Stimulated activated CD4-positive, alpha-beta T cell treated with anti-CD3 and anti-CD28 coated beads, Interleukin-1b, Interleukin-23, amount 100 ng/mL, for 24 hours (primary cell): ENCODE measurements around the gene ABCB11.
"Not testable (repeated sequence)": the region's sequence is repeated elsewhere in the genome, so short reads cannot be mapped to it uniquely, and the experiment has no call there.

Experiments
- DNase-seq, 4 experiments: peaks; one replicate each; pipeline ENCODE4 v3.0.0-alpha.2; 2020; ENCODE audit warnings: low read depth in 4 of 4, low spot score in 1 of 4

Gene ABCB11

DNA sequence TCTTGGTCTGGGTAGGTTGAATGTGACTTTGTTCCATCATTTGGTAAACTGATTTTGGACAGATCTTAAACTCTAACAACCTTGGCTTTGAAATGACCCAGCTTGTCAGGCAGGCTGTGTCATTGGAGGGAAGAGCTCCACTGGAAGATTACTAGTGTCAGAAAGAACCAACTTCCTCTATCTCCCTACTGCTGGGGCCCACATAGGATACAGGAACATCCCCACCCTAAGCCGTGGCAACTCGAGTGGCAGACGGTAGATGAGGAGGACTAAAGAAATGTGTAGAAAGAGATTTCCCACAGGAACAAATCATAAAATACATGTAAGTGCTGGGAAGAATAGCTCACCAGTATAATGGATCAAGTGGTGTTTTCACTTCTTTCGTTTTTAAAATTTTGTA lies 134.3 kb downstream of the ABCB11 start:
- no peak for DNase-seq

DNA sequence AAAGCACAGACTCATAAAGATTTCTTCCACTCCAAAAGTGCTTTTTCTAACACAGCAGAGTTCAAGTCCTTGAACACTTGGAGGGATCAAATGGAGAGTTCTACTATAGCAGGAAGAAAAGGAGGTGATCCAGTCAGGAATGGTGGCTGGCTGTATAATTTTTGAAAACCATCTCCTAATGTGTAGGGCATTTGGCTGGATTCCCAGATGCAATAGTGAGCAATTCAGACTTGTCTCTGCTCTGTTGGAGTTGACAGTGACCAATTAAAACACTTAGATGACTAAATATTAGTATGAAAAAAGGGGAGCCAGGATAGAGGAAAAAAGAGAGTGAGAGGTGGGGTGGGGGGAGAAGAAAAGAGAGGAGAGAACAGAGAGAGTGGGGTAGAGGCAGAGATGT lies 135.4 kb downstream of the ABCB11 start:
- no peak for DNase-seq

DNA sequence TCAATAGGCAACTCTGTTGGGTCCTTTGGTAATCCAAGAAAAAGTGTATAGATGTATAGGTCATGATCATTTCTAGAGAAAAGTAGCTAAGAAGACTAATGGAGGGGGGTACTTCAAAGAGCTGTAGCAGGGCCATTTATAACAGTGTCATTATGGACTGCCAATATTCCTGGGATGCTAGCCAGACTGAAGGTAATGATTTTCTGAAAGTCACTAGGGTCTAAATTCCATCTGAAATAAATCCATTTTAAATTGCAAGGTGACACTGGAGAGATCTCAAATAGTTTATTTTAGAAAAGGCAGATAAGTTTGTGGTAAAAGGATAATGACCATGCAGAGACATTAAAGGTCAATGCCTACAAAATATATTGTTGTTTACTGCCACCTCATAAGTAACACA lies 136.4 kb downstream of the ABCB11 start:
- no peak for DNase-seq

DNA sequence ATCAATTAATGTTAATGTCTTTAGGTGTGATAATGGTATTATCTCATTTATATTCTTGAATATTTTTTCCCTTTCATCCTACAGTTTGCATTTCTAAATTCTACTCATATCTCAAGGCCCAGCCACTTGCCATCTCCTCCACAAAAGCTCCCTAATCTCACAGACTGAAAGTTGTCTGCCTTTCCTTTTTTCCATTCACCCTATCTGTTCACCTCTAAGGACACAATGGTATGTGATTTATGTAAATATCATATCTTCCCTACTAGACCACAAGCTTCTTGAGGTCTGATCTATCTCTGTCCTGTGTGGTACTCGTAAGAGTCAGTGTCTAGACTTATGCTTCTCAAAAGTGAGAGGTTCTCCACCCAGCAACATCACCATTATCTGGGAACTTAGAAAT lies 137.0 kb downstream of the ABCB11 start:
- DNase-seq = no peak

DNA sequence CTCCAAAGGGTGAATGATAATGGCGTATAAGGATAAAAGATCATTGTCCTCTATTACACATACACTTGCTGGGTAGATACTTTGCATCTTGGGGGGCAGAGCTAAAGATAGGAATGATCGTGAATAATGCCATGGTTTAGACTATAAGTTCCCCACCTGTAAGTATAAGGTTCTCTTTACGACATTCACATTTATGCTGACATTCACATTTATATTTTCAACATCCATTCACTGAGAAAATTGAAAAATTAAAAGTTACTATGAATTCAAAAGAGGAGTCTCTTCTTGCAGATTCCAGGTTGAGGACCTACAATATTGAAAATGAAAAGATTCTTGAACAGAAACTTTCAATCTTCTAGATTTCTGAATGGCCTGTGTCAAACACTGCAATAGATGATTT lies 138.8 kb downstream of the ABCB11 start:
- no peak for DNase-seq

DNA sequence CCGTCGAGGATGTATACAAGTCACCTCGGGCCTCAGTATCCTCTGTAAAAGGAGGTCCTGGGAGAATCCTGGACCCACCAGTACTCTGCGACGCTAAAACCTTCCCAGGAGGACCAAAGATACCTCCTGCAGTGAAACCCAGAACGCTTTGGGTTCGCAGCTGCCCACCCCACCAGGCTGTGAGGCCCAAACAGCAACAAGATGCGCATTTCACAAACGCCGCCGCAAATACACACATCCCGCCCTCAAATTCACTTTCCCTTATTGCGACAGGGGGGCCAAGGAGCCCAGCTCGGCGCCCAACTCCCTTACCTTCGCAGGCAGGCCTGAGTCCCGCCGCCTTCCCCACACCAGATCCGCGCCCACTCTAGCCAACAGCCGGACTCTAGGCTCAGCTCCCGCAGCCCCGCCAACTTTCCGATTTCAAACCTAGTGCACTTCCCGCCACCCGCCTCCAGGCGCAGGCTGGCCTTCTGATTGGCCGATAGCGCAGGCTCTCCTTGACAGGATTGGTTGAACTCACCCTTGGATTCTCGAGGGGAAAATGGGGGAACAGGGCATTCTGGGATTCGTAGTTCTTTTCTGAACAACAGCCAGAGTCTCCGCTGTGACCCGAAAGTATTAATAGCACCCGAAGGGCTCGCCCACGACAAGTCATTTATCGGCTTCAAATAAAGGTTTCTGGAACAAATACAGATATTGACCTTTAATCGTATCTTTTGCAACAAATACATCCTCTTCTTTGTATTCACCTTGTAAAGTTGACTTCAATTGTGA lies 140.9 kb downstream of the ABCB11 start, which contains the start of gene SPC25:
Gene SPC25, minus strand, starts transcription at position 425 of the 777 bp plus-strand sequence. CDS start 911 bp downstream, outside the sequence.
- peak; percentile 57 to 85 (median 68) for DNase-seq

DNA sequence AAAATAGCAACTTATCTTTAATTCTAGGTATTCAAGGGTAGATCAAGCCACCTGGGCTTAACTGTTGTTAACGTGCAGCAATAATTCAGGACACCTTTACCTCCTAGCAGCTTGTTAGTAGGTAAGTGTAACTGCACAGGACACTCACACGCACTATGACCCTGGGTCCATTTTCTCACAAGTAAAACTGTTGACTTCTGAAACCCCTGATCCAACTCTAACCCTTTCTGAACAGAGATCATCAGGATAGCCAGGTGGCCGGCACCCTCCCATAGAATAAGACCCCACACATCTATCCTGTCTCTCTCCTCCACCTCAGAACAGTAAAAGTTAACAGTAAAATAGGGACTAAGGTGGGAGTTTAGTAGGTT lies 141.5 kb downstream of the ABCB11 start:
- no peak for DNase-seq

DNA sequence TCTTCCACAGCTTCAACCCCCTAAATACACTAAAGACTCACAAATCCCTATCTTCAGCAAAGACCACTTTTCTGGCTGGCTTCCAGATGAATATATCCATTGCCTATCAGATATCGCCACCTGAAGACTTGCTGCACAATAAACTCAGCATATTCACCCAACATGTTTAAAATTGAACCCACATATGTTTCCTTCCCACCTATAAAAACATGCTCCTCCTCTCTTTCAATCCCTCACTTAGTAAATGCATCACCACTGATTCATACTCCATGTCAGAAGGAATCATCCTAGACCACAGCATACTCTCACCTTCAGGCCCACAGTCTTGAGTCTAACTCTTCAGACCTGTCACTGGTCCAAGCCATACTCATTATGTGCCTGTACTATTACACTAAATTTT lies 146.1 kb downstream of the ABCB11 start:
- no peak for DNase-seq

DNA sequence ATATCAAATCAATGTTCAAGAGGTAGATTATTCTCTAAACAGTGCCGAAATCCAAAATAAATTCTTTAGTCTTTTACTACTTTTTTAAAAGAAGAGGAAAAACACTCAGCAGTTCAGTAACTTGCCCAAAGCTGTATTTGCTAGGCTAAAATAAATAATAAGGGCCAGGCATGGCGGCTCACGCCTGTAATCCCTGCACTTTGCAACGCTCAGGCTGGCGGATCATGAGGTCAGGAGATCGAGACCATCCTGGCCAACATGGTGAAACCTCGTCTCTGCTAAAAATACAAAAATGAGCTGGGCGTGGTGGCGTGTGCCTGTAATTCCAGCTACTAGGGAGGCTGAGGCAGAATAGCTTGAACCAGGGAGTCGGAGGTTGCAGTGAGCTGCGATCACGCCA lies 149.0 kb downstream of the ABCB11 start:
- not testable (repeated sequence) for DNase-seq

DNA sequence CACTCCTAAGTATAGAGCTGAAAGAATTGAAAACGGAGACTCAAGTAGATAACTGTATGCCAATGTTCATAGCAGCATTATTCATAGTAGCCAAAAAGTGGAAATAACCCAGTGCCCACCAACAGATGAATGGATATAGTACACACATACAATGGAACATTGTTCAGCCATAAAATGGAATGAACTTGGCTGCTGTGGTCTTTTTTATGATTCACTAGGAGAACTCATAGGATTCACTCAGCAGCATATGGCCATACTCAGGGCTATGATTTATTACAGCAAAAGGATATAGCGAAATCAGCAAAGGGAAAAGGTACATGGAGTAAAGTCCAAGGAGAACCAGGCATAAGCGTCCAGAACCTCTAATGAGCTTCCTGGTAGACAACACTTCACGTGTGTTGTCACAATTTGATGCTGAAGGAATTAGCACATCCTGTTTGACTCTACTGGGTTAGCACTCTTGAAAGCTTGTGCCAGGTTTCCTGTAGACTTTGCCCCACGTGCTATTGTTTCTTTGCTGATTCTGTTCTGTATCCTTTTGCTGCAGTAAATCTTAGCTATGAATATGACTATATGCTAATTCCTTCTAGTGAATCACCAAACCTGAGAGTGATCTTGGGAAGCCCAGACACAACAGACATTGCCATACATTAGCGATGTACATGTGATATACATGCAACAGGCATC lies 156.6 kb downstream of the ABCB11 start:
- no peak for DNase-seq

DNA sequence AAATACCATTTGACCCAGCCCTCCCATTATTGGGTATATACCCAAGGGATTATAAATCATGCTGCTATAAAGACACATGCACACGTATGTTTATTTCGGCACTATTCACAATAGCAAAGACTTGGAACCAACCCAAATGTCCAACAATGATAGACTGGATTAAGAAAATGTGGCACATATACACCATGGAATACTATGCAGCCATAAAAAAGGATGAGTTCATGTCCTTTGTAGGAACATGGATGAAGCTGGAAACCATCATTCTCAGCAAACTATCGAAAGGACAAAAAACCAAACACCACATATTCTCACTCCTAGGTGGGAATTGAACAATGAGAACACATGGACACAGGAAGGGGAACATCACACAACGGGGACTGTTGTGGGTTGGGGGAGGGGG lies 160.3 kb downstream of the ABCB11 start:
- DNase-seq = not testable (repeated sequence)
